AG09319 (cell line): ENCODE results near the gene LRRC49.
"Not testable (repeated sequence)": the region's sequence is repeated elsewhere in the genome, so short reads cannot be mapped to it uniquely, and the experiment has no call there.

Source experiments
- DNase-seq: peaks from one replicate; pipeline ENCODE4 v3.0.0-alpha.2; 2010; ENCODE audit warnings: low read depth; ENCODE audit errors: extremely low read depth
- TF ChIP-seq, protein P1 (sequence below): IDR thresholded peaks from 2 replicates; pipeline ENCODE4 v1.5.1; 2011; ENCODE audit warnings: low read depth, mild to moderate bottlenecking, inconsistent platforms, low read length, moderate library complexity

The LRRC49 gene

DNA sequence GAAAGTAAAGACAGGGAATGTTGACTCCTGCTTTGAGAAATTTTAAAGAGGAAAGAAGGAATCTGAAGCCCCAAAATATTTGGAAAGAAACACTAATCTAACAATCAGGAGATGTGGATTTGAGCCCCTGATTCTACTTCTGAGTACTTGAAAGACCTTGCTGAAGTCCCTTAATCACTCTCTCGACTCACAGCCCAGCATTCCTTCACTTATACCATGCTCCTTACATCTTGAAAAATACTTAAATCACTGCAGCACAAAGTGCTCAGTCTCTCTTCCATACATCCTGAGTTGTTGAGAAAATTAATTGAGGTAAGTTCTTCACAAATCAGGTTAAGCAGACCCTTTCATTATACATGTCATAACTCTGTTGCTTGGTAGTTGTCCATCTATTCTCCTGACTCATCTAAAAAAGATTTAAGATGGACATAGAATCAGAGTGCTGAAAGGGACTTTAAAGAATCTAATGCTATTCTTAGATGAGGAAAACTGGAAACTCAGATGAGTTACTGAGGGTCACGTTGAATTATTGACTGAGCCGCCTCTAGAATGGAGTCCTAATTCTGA is 149.8 kb downstream of the LRRC49 start:
- DNase-seq: no peak
- TF ChIP-seq, protein P1, sequence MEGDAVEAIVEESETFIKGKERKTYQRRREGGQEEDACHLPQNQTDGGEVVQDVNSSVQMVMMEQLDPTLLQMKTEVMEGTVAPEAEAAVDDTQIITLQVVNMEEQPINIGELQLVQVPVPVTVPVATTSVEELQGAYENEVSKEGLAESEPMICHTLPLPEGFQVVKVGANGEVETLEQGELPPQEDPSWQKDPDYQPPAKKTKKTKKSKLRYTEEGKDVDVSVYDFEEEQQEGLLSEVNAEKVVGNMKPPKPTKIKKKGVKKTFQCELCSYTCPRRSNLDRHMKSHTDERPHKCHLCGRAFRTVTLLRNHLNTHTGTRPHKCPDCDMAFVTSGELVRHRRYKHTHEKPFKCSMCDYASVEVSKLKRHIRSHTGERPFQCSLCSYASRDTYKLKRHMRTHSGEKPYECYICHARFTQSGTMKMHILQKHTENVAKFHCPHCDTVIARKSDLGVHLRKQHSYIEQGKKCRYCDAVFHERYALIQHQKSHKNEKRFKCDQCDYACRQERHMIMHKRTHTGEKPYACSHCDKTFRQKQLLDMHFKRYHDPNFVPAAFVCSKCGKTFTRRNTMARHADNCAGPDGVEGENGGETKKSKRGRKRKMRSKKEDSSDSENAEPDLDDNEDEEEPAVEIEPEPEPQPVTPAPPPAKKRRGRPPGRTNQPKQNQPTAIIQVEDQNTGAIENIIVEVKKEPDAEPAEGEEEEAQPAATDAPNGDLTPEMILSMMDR: no peak

DNA sequence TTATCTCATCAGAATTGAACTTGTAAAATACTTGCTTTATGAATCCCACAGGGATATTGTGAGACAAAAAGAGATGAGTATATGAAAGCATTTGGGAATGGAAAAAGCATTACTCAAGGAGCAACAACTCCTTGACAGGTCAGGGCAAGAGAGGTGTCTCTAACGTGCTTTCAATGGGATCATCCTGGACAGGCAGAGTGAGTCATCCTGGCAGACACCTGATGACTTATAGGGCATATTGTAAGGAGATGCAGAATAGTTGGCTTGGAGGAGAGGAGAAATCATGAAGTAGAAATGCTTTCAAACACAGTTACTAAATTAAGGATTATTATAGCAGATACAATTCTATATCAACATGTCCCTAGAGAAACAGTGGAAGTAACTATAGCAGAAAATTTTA is 150.7 kb downstream of the LRRC49 start:
- DNase-seq: no peak
- TF ChIP-seq, protein P1: no peak

DNA sequence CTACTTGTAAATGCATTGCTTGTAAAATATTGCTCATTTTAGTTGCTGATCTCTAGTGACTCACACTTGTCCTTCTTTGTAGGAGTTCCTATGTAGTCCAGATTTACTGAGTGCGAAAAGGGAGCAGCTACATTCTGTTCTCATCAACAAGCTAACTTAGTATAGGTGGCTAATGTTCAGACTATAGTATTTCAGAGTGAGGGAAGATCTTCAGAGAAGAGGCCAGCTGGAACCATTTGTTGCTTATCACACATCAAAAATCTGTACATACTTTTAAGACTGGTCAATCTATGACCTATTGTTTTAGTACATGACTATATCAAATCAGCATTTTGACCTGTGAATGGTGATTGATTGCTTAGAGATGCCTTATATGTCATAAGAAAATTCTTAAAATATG is 151.4 kb downstream of the LRRC49 start:
- TF ChIP-seq, protein P1: no peak
- no peak for DNase-seq

DNA sequence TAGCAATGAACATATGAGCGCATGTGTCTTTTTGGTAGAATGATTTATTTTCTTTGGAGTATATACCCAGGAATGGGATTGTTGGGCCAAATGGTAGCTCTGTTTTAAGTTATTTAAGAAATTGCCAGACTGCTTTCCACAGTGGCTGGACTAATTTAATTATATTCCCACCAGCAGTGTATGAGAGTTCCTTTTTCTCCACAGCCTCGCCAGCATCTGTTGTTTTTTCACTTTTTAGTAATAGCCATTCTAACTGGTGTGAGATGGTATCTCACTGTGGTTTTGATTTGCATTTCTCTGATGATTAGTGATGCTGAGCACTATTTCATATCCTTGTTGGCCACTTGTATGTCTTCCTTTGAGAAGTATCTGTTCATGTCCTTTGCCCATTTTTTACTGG is 153.5 kb downstream of the LRRC49 start:
- not testable (repeated sequence) for DNase-seq

DNA sequence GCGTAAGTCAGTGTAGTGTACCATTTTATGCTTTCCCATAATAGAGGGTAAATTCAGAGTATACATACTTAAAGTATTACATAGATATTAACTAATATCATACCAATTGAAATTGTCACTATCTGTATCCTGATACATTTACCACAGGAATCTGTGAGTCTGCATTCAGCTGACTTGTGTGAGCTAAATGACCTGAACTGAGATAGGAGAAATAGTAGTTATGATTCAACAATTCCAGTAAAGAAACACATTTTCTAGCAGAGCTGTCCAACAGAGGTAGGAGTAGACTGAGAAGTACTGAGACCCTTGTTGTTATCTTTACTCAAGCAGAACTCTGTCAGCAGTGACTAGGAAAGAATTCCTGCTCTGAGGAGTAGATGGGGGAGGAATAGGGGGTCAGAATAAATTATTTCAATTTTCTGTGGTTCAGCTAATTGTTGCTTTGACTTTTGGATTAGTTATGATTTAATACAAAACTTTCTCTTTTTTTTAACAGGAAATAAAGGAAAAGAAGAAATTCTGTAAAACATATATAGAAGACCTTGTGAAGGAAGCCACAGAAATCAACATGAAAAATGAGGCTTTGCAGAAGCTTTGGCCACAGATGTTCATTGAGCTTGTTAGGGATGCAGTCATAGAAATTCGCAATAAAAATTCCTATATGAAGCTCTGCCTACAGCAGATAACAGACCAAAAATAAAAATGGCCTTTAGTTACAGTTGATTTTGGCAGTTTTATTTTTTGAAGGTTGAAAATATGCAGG is 156.5 kb downstream of the LRRC49 start:
- TF ChIP-seq, protein P1: no peak
- peak; percentile 62 for DNase-seq

DNA sequence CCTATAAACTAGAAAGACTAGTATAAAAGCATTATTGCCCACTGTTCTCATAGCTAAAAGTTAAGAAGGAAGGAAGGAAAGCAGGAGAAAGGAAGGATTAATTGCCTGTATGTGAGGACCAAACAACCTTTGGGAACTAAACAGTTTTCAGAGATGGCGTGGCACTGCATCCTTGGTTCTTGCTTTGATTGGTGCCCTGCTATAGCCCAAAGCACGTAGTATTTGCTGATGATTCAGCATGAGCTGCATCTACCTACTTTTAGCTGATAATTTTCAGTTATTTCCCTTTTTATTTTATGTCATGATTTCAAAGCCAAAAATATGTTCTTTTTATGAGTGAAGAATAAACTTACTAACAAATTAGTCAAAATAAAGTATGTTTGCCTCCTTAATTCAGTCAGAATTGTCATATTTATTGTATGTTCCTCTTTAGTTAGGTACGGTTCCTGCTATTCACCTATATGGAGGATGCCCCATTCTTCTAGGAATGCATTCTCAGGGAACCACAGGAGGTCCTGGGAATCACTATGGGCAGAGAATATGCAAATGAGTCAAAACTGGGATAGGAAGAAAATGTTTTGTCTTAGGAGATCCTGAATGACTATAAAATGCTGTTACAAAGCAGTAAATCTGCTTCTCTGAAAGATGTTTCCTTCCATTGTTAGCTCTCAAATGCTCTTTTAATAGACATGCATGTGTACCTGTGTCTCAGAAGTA is 157.2 kb downstream of the LRRC49 start:
- no peak for DNase-seq
- TF ChIP-seq, protein P1: no peak

DNA sequence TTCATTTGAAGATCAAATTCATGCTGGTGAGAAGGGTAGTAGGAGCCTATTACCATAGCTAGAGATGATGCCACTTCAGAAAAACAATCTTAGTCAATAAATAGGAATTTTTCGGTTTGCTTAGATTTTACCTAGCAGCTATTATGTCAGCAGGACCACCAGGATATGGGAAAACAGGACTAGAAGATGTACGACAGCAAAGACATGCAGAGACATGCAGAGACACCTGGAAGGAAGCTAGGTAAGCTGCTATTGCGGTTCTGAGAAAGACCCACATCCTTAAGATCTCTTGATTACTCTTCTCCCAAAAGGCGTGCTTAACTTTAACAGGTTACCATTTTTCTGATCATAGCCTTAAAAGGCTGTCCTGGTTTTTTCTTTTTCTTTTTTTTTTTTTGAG is 157.8 kb downstream of the LRRC49 start:
- TF ChIP-seq, protein P1: no peak
- no peak for DNase-seq
